IMR-90 (cell line): ENCODE results near the gene NOVA2.
"Not testable (repeated sequence)": the region's sequence is repeated elsewhere in the genome, so short reads cannot be mapped to it uniquely, and the experiment has no call there.

Experiments
- CHD1 ChIP-seq: IDR thresholded peaks from 2 replicates; pipeline ENCODE4 v1.6.1; 2012; ENCODE audit warnings: low read depth, low read length, improper control_type of control experiment
- CTCF ChIP-seq: conservative IDR thresholded peaks from 2 replicates; pipeline ENCODE4 v1.5.1; 2012; ENCODE audit warnings: mild to moderate bottlenecking, low read depth, low read length, improper control_type of control experiment
- FOS ChIP-seq: fragments of 150-350 bp; IDR thresholded peaks from 2 replicates; pipeline ENCODE4 v1.6.1; 2016; ENCODE audit warnings: low read depth, low read length
- POLR2A ChIP-seq: IDR thresholded peaks from 2 replicates; pipeline ENCODE4 v1.6.1; 2012; ENCODE audit warnings: mild to moderate bottlenecking, low read depth, low read length
- RAD21 ChIP-seq: IDR thresholded peaks from 2 replicates; pipeline ENCODE4 v1.6.1; 2012; ENCODE audit warnings: low read length, improper control_type of control experiment
- RCOR1 ChIP-seq: IDR thresholded peaks from 2 replicates; pipeline ENCODE4 v1.6.1; 2012; ENCODE audit warnings: mild to moderate bottlenecking, low read length, improper control_type of control experiment; ENCODE audit not compliant: insufficient replicate concordance
- SMC3 ChIP-seq: fragments of 150-350 bp; IDR thresholded peaks from 2 replicates; pipeline ENCODE4 v1.6.1; 2016; ENCODE audit warnings: low read depth, mild to moderate bottlenecking, antibody characterized with exemption, low read length, moderate library complexity

- not testable (repeated sequence) for TF ChIP-seq CTCF, RAD21, POLR2A, FOS, SMC3, RCOR1, CHD1
Measured at GRCh38 chr19:45895983-45896599, 77.6 kb downstream of the NOVA2 start.
